Heart left ventricle (tissue), 16 donors: ENCODE results near the gene SLC31A2. TPM values are rescaled to one million over a fixed set of nuclear protein-coding genes. Genes with fewer than 3 reads are reported as not detected.

Experiments used
- ATAC-seq, 4 donors: fragments of 200-7000 bp; cut with Tn5 transposase; one replicate each; pipeline ENCODE4 v1.9.1; 2020 to 2022; ENCODE audit warnings: moderate library complexity in 4 of 4, mild to moderate bottlenecking in 3 of 4, moderate number of reproducible peaks in 1 of 4
- DNase-seq, 5 donors: peaks; one replicate each; pipeline ENCODE4 v3.0.0-alpha.2; 2020
- H3K27ac ChIP-seq, 12 donors: fragments of 200-600 bp; sonication (generic) in 4 of 12; one replicate each; pipeline versions ENCODE4 v1.5.0 to v1.8.0; 2016 to 2022; ENCODE audit warnings: mild to moderate bottlenecking in 2 of 12
- H3K27me3 ChIP-seq, 9 donors: fragments of 200-600 bp; sonication (generic) in 2 of 9; one replicate each; pipeline versions ENCODE4 v1.5.1 to v1.8.0; 2016 to 2022; ENCODE audit warnings: mild to moderate bottlenecking in 3 of 9
- H3K36me3 ChIP-seq, 9 donors: fragments of 200-600 bp; sonication (generic) in 2 of 9; one replicate each; pipeline versions ENCODE4 v1.5.0 to v1.8.0; 2018 to 2022; ENCODE audit warnings: mild to moderate bottlenecking in 2 of 9
- H3K4me1 ChIP-seq, 12 donors: fragments of 200-600 bp; sonication (generic) in 4 of 12; one replicate each; pipeline versions ENCODE4 v1.5.0 to v1.8.0; 2016 to 2022; ENCODE audit warnings: mild to moderate bottlenecking in 3 of 12
- H3K4me3 ChIP-seq, 12 donors: fragments of 200-600 bp; sonication (generic) in 4 of 12; one replicate each; pipeline versions ENCODE4 v1.5.0 to v1.8.0; 2017 to 2022; ENCODE audit warnings: mild to moderate bottlenecking in 9 of 12, moderate library complexity in 4 of 12
- H3K9me3 ChIP-seq, 12 donors: fragments of 200-600 bp; sonication (generic) in 4 of 12; one replicate each; pipeline versions ENCODE4 v1.5.0 to v1.8.0; 2016 to 2022; ENCODE audit warnings: mild to moderate bottlenecking in 1 of 12
- POLR2A ChIP-seq, 2 donors: fragments of 450-650 bp; IDR thresholded peaks; one replicate each; pipeline ENCODE4 v1.6.1; 2017; ENCODE audit warnings: antibody characterized with exemption in 2 of 2, mild to moderate bottlenecking in 2 of 2, moderate library complexity in 2 of 2
- WGBS, 4 donors: extraction: QIAGEN DNeasy Blood & Tissue Kit in 2 of 4; methylation state at CpG; one replicate each; pipeline versions ENCODE4 v1.1.5 to v1.1.7; 2013 to 2018; 5-methylcytosine and 5-hydroxymethylcytosine counted together
- intact Hi-C, 10 donors: fragments of 100-400 bp; cut with DNase I; formaldehyde crosslinking; loops; one replicate each; pipeline versions ENCODE4 v1.11.1 to v1.14.2; 2022
- polyA plus RNA-seq, 2 donors: library from polyadenylated mRNA; stranded (reverse); fragments of 200-250 nt; gene quantifications; one replicate each; pipeline ENCODE4 v1.2.3, GENCODE V29; 2013
- total RNA-seq, 9 donors: library from RNA; depleted of rRNA in 2 of 9; stranded (reverse); fragments of >200 nt in 2 of 9; fragmentation: NEBNext Ultra II Directional in 3 of 9; extraction: Animal tissue kit (Norgen Biotek cat#: 25700) in 3 of 9; gene quantifications; one replicate each; pipeline versions ENCODE4 v1.1.0 to v1.2.4, GENCODE V29; 2016 to 2023
- TF ChIP-seq, protein P1 (sequence below), 12 donors: fragments of 200-600 bp; sonication (generic) in 4 of 12; IDR thresholded peaks; one replicate each; pipeline versions ENCODE4 v1.5.0 to v1.8.0; 2018 to 2022; ENCODE audit warnings: antibody characterized with exemption in 12 of 12, mild to moderate bottlenecking in 5 of 12
- donor health status: ischemic (EF 13 %, LVEDD 7.1; RV severe dilation, severe dysfunction).
- donor health status: healthy with polysubstance abuse.
- donor health status: DM: no; HTN: yes; CAD: no.
- donor health status: DM: no; HTN: no; CAD: no.
- donor health status: ischemic (EF 25% LVEDD 6.9; RV normal size, moderate dysfunction).
- donor health status: ischemic (EF 25% LVEDD 5.7; RV mildly dilated, moderate dysfunction).
- donor health status: healthy.
- donor health status: DM: yes; HTN: yes; CAD: no.
- donor health status: ischemic (EF 35%, LVEDD 5.7; RV mildly dilated, moderate dysfunction).
- donor health status: nonischemic (EF 11% LVEDD 7.7; RV severe dilation, severe dysfunction).
- donor health status: DM: yes; HTN: yes; CAD: no.
- donor health status: PGD.
- donor health status: ischemic (EF 29% LVEDD 5.4; RV normal size, mild dysfunction).
- donor health status: nonischemic (EF 23%, LVEDD 6.1; RV moderate dilation, normal function).

SLC31A2 gene
- total and polyA plus RNA-seq, 11 donors: 5.2 to 26.4 (median 13.8) TPM

GRCh38 chr9:113163001-113163400, 12.2 kb downstream of the SLC31A2 start:
- 61 to 70% (median 65%) methylated on average over 3 of the region's 3 CpGs for WGBS, 4 donors

DNA sequence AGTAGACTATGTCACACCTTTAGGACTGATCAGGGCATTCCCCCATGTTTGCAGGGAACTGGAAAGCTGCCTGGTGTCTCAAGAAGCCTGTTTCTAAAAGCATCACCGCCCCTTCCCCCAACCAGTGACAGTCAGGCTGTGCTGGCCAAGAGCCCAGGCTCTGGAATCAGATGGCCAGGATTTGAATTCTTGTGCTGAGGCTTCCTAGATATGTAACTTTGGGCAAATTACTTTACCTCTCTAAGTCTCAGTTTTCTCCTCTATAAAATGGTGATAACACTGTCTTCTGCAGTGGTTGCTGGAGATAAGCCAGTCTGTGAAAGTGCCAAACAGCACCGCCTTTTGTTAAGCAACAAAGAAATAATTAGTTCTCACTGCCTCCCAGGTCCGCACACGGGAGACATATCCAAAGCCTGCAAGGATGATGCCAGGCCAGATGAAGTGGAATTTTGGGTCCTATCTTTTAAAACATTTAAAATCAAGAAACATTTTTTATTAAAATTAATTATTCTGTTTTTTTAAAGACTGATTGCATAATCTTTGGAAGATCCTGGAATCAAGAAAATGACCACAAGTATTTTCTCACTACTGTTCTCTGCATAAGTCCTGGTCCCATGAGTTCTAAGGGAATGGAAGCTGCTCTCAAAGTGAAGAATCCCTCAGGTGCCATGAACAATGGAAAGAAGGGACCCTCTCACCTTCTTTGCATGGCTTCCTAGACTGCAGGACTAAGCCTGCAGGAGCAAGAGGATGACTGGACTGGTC, 13.9 kb downstream of the SLC31A2 start:
- intact Hi-C loops: no loop called here
- Histone ChIP-seq H3K36me3 (peaks cover 0 to 100% (median 92%) of the 10 kb centered on the region in 9 donors), H3K27ac (peak overlapping the region in 3 of 12 donors; percentile 4 to 39 (median 35)), H3K4me3 (no peak overlapping the region), H3K4me1 (peaks cover 0 to 32% (median 12%) of the 10 kb centered on the region in 12 donors), H3K27me3 (no peaks in the 10 kb centered on the region), H3K9me3 (no peaks in the 10 kb centered on the region)
- 39 to 51% (median 41%) methylated on average over 4 of the region's 4 CpGs for WGBS, 4 donors
- ATAC-seq: peak; percentile 57 to 79 (median 75)
- peak; percentile 57 to 80 (median 68) for DNase-seq
- TF ChIP-seq, protein P1, sequence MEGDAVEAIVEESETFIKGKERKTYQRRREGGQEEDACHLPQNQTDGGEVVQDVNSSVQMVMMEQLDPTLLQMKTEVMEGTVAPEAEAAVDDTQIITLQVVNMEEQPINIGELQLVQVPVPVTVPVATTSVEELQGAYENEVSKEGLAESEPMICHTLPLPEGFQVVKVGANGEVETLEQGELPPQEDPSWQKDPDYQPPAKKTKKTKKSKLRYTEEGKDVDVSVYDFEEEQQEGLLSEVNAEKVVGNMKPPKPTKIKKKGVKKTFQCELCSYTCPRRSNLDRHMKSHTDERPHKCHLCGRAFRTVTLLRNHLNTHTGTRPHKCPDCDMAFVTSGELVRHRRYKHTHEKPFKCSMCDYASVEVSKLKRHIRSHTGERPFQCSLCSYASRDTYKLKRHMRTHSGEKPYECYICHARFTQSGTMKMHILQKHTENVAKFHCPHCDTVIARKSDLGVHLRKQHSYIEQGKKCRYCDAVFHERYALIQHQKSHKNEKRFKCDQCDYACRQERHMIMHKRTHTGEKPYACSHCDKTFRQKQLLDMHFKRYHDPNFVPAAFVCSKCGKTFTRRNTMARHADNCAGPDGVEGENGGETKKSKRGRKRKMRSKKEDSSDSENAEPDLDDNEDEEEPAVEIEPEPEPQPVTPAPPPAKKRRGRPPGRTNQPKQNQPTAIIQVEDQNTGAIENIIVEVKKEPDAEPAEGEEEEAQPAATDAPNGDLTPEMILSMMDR (IDR thresholded peaks at IDR 0.05): no peak
- no peak for TF ChIP-seq POLR2A (IDR thresholded peaks at IDR 0.05)

More at GRCh38 chr9:113163001-113163400, 12.2 kb downstream of the SLC31A2 start:
- ATAC-seq: no peak
- no peak for DNase-seq
- TF ChIP-seq POLR2A (IDR thresholded peaks at IDR 0.05): no peak
- TF ChIP-seq, protein P1 (IDR thresholded peaks at IDR 0.05): no peak
- H3K36me3 ChIP-seq: peaks cover 0 to 100% (median 91%) of the 10 kb centered on the region in 9 donors
- H3K27me3 ChIP-seq: no peaks in the 10 kb centered on the region
- no peak overlapping the region for H3K27ac ChIP-seq
- intact Hi-C loops: no loop called here
- H3K4me3 ChIP-seq: no peak overlapping the region
- H3K4me1 ChIP-seq: peaks cover 0 to 32% (median 12%) of the 10 kb centered on the region in 12 donors
- H3K9me3 ChIP-seq: no peaks in the 10 kb centered on the region

GRCh38 chr9:113166039-113166438, 15.2 kb downstream of the SLC31A2 start:
- H3K27me3 ChIP-seq: no peaks in the 10 kb centered on the region
- no peak overlapping the region for H3K27ac ChIP-seq
- 84 to 92% (median 86%) methylated on average over 4 of the region's 4 CpGs for WGBS, 4 donors
- H3K36me3 ChIP-seq: peaks cover 0 to 100% (median 98%) of the 10 kb centered on the region in 9 donors
- no peak for TF ChIP-seq POLR2A (IDR thresholded peaks at IDR 0.05)
- TF ChIP-seq, protein P1 (IDR thresholded peaks at IDR 0.05): no peak
- no peaks in the 10 kb centered on the region for H3K9me3 ChIP-seq
- intact Hi-C loops: no loop called here
- no peak overlapping the region for H3K4me3 ChIP-seq
- no peak for DNase-seq
- ATAC-seq: no peak
- peaks cover 0 to 23% (median 12%) of the 10 kb centered on the region in 12 donors for H3K4me1 ChIP-seq

DNA sequence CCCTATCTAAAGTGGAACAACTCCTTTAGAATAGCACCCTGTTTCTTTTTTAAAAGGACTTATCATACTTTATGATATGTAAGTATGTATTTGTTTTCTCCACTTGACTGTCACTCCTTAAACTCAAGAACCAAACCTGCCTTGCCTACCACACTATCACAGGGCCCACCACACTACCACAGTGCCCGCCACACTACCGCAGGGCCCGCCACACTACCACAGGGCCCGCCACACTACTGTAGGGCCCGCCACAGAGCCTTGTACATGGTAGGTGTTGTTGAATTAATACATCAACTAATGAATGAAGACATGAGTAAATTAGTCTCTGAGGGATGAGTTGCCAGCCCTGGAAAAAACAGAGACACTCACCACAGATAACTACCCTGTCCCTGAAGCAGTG, 18.0 kb downstream of the SLC31A2 start:
- no peak overlapping the region for H3K27ac ChIP-seq
- no peaks in the 10 kb centered on the region for H3K27me3 ChIP-seq
- DNase-seq: no peak
- peaks cover 2 to 100% (median 99%) of the 10 kb centered on the region in 9 donors for H3K36me3 ChIP-seq
- intact Hi-C loops: no loop called here
- ATAC-seq: no peak
- H3K9me3 ChIP-seq: no peaks in the 10 kb centered on the region
- H3K4me1 ChIP-seq: peaks cover 0 to 31% (median 12%) of the 10 kb centered on the region in 12 donors
- TF ChIP-seq, protein P1 (IDR thresholded peaks at IDR 0.05): no peak
- 96 to 97% (median 96%) methylated on average over 5 of the region's 5 CpGs for WGBS, 4 donors
- H3K4me3 ChIP-seq: no peak overlapping the region
